Left lung (tissue), 10 donors: ENCODE data around the gene ASB10. TPM values are rescaled to one million over a fixed set of nuclear protein-coding genes. Genes with fewer than 3 reads are reported as not detected.

Experiments
- ATAC-seq: fragments of 200-7000 bp; cut with Tn5 transposase; one replicate; pipeline ENCODE4 v1.9.1; 2020; ENCODE audit warnings: moderate library complexity
- DNase-seq, 4 donors: peaks; one replicate each; pipeline ENCODE4 v3.0.0-alpha.2; 2013 to 2020
- H3K27ac ChIP-seq, 2 donors: fragments of 200-600 bp; sonication (generic) in 1 of 2; one replicate each; pipeline versions ENCODE4 v1.5.0 to v1.8.0; 2020 to 2021
- H3K27me3 ChIP-seq, 2 donors: fragments of 200-600 bp; sonication (generic) in 1 of 2; one replicate each; pipeline versions ENCODE4 v1.5.0 to v1.8.0; 2020 to 2021
- H3K36me3 ChIP-seq, 2 donors: fragments of 200-600 bp; sonication (generic) in 1 of 2; one replicate each; pipeline versions ENCODE4 v1.5.0 to v1.8.0; 2020 to 2021
- H3K4me1 ChIP-seq, 2 donors: fragments of 200-600 bp; one replicate each; pipeline ENCODE4 v1.8.0; 2021
- H3K4me3 ChIP-seq, 2 donors: fragments of 200-600 bp; sonication (generic) in 1 of 2; one replicate each; pipeline versions ENCODE4 v1.5.0 to v1.8.0; 2020 to 2021; ENCODE audit warnings: mild to moderate bottlenecking in 1 of 2
- H3K9me3 ChIP-seq, 2 donors: fragments of 200-600 bp; sonication (generic) in 1 of 2; one replicate each; pipeline versions ENCODE4 v1.5.0 to v1.8.0; 2020 to 2021
- intact Hi-C, 2 donors: fragments of 100-400 bp; cut with DNase I; formaldehyde crosslinking; loops; one replicate each; pipeline versions ENCODE4 v1.11.2 to v1.14.2; 2022
- polyA plus RNA-seq, 6 donors: library from polyadenylated mRNA; unstranded; fragments of 120-200 nt; gene quantifications; one replicate each; pipeline ENCODE4 v1.2.1, GENCODE V29; 2013; ENCODE audit not compliant: insufficient read length in 6 of 6
- total RNA-seq, 2 donors: library from RNA; stranded (reverse); fragmentation: NEBNext Ultra II Directional; extraction: Animal tissue kit (Norgen Biotek cat#: 25700); gene quantifications; one replicate each; pipeline ENCODE4 v1.2.1, GENCODE V29; 2021
- TF ChIP-seq, protein P1 (sequence below), 2 donors: fragments of 200-600 bp; sonication (generic) in 1 of 2; IDR thresholded peaks; one replicate each; pipeline versions ENCODE4 v1.5.0 to v1.8.0; 2021; ENCODE audit warnings: antibody characterized with exemption in 2 of 2
- donor health status: DM: no; HTN: yes; CAD: no.
- donor health status: DM: no; HTN: no; CAD: no.

The ASB10 gene
- total and polyA plus RNA-seq, 8 donors, result not detected

- intact Hi-C loops, result no loop called here
- TF ChIP-seq, protein P1, sequence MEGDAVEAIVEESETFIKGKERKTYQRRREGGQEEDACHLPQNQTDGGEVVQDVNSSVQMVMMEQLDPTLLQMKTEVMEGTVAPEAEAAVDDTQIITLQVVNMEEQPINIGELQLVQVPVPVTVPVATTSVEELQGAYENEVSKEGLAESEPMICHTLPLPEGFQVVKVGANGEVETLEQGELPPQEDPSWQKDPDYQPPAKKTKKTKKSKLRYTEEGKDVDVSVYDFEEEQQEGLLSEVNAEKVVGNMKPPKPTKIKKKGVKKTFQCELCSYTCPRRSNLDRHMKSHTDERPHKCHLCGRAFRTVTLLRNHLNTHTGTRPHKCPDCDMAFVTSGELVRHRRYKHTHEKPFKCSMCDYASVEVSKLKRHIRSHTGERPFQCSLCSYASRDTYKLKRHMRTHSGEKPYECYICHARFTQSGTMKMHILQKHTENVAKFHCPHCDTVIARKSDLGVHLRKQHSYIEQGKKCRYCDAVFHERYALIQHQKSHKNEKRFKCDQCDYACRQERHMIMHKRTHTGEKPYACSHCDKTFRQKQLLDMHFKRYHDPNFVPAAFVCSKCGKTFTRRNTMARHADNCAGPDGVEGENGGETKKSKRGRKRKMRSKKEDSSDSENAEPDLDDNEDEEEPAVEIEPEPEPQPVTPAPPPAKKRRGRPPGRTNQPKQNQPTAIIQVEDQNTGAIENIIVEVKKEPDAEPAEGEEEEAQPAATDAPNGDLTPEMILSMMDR (IDR thresholded peaks at IDR 0.05), result no peak
- ATAC-seq, result no peak
- Histone ChIP-seq H3K27ac (no peak overlapping the region), H3K36me3 (no peaks in the 10 kb centered on the region), H3K9me3 (no peaks in the 10 kb centered on the region), H3K4me1 (no peaks in the 10 kb centered on the region), H3K27me3 (peaks cover 0 to 47% of the 10 kb centered on the region in 2 donors), H3K4me3 (no peak overlapping the region)
- no peak for DNase-seq
These were observed 7.1 kb downstream of the ASB10 start for GRCh38 chr7:151179946-151180345.

GRCh38 chr7:151179287-151179860, 7.7 kb downstream of the ASB10 start:
- H3K27me3 ChIP-seq, result peaks cover 0 to 53% of the 10 kb centered on the region in 2 donors
- H3K36me3 ChIP-seq, result no peaks in the 10 kb centered on the region
- TF ChIP-seq, protein P1 (IDR thresholded peaks at IDR 0.05), result no peak
- H3K27ac ChIP-seq, result no peak overlapping the region
- H3K4me3 ChIP-seq, result no peak overlapping the region
- no peak for ATAC-seq
- H3K4me1 ChIP-seq, result no peaks in the 10 kb centered on the region
- intact Hi-C loops, result no loop called here
- no peak for DNase-seq
- no peaks in the 10 kb centered on the region for H3K9me3 ChIP-seq

GRCh38 chr7:151178831-151179230, 8.2 kb downstream of the ASB10 start:
- H3K27me3 ChIP-seq, result peaks cover 0 to 59% of the 10 kb centered on the region in 2 donors
- H3K27ac ChIP-seq, result no peak overlapping the region
- no peaks in the 10 kb centered on the region for H3K36me3 ChIP-seq
- TF ChIP-seq, protein P1 (IDR thresholded peaks at IDR 0.05), result no peak
- no peak for DNase-seq
- no peaks in the 10 kb centered on the region for H3K9me3 ChIP-seq
- no peaks in the 10 kb centered on the region for H3K4me1 ChIP-seq
- ATAC-seq, result no peak
- intact Hi-C loops, result no loop called here
- no peak overlapping the region for H3K4me3 ChIP-seq

- TF ChIP-seq, protein P1 (IDR thresholded peaks at IDR 0.05), result no peak
- Histone ChIP-seq H3K4me1 (no peaks in the 10 kb centered on the region), H3K27ac (no peak overlapping the region), H3K27me3 (peaks cover 0 to 65% of the 10 kb centered on the region in 2 donors), H3K36me3 (no peaks in the 10 kb centered on the region), H3K4me3 (no peak overlapping the region), H3K9me3 (no peaks in the 10 kb centered on the region)
- intact Hi-C loops, result no loop called here
- ATAC-seq (no peak), DNase-seq (no peak)
These were observed 8.8 kb downstream of the ASB10 start for GRCh38 chr7:151178236-151178635.

GRCh38 chr7:151177310-151177709, 9.7 kb downstream of the ASB10 start:
- TF ChIP-seq, protein P1 (IDR thresholded peaks at IDR 0.05), result no peak
- Histone ChIP-seq H3K9me3 (no peaks in the 10 kb centered on the region), H3K4me3 (no peak overlapping the region), H3K27me3 (peaks cover 0 to 72% of the 10 kb centered on the region in 2 donors), H3K36me3 (no peaks in the 10 kb centered on the region), H3K4me1 (no peaks in the 10 kb centered on the region), H3K27ac (no peak overlapping the region)
- intact Hi-C loops, result no loop called here
- DNase-seq, result no peak
- ATAC-seq, result no peak
